Measurements from ENCODE around the gene ELMO3. TPM values are rescaled to one million over a fixed set of nuclear protein-coding genes. Genes with fewer than 3 reads are reported as not detected.

The ELMO3 gene
- total RNA-seq, 2 donors from 2014 or later, result 3.6 to 13.9 TPM

- Mint-ChIP-seq H3K36me3 (no peaks in the 10 kb centered on the region), H3K4me3 (peak overlapping the region; percentile 85), H3K27me3 (peaks cover 33 to 38% of the 10 kb centered on the region in 2 donors), H3K9me3 (no peaks in the 10 kb centered on the region), H3K27ac (peak overlapping the region; percentile 55 to 89), H3K4me1 (ENCODE audit: low read depth in 2 of 2) (peaks cover 32 to 44% of the 10 kb centered on the region in 2 donors)
- no peak for ATAC-seq
- no peak for DNase-seq (ENCODE audit: low spot score)
Measured at GRCh38 chr16:67169642-67170167, 29.2 kb upstream of the ELMO3 start.

GRCh38 chr16:67170168-67170948, 28.6 kb upstream of the ELMO3 start, which contains the start of gene NOL3:
TSS of gene NOL3 (plus strand) at chr16:67170538.
- peak; percentile 54 to 80 for ATAC-seq
- no peaks in the 10 kb centered on the region for H3K9me3 Mint-ChIP-seq
- DNase-seq (ENCODE audit: low spot score), result peak; percentile 84
- no peaks in the 10 kb centered on the region for H3K36me3 Mint-ChIP-seq
- peak within 1 kb of the TSS; percentile 85 for H3K4me3 Mint-ChIP-seq
- peaks cover 28 to 38% of the 10 kb centered on the region in 2 donors for H3K27me3 Mint-ChIP-seq
- peak within 1 kb of the TSS; percentile 69 to 89 for H3K27ac Mint-ChIP-seq
- H3K4me1 Mint-ChIP-seq (ENCODE audit: low read depth in 2 of 2), result peaks cover 32 to 41% of the 10 kb centered on the region in 2 donors

- Mint-ChIP-seq H3K36me3 (no peaks in the 10 kb centered on the region), H3K27ac (peak overlapping the region; percentile 37 to 69), H3K9me3 (no peaks in the 10 kb centered on the region), H3K27me3 (peaks cover 28 to 38% of the 10 kb centered on the region in 2 donors), H3K4me1 (ENCODE audit: low read depth in 2 of 2) (peaks cover 32 to 40% of the 10 kb centered on the region in 2 donors), H3K4me3 (peak overlapping the region; percentile 85)
- ATAC-seq (no peak), DNase-seq (ENCODE audit: low spot score) (no peak)
Measured at GRCh38 chr16:67170949-67171649, 27.8 kb upstream of the ELMO3 start.

- H3K9me3 Mint-ChIP-seq, result no peaks in the 10 kb centered on the region
- H3K27me3 Mint-ChIP-seq, result peaks cover 31 to 32% of the 10 kb centered on the region in 2 donors
- peak overlapping the region; percentile 85 for H3K4me3 Mint-ChIP-seq
- ATAC-seq (no peak), DNase-seq (ENCODE audit: low spot score) (no peak)
- peaks cover 41 to 45% of the 10 kb centered on the region in 2 donors for H3K4me1 Mint-ChIP-seq (ENCODE audit: low read depth in 2 of 2)
- no peaks in the 10 kb centered on the region for H3K36me3 Mint-ChIP-seq
- peak overlapping the region; percentile 57 to 81 for H3K27ac Mint-ChIP-seq
Measured at GRCh38 chr16:67173323-67173722, 25.6 kb upstream of the ELMO3 start.

GRCh38 chr16:67173808-67174705, 24.9 kb upstream of the ELMO3 start:
- peaks cover 28 to 29% of the 10 kb centered on the region in 2 donors for H3K27me3 Mint-ChIP-seq
- H3K4me3 Mint-ChIP-seq, result peak overlapping the region; percentile 85
- no peaks in the 10 kb centered on the region for H3K9me3 Mint-ChIP-seq
- peak; percentile 88 for DNase-seq (ENCODE audit: low spot score)
- H3K27ac Mint-ChIP-seq, result peak overlapping the region; percentile 57 to 81
- ATAC-seq, result peak; percentile 83 to 84
- no peaks in the 10 kb centered on the region for H3K36me3 Mint-ChIP-seq
- peaks cover 47 to 51% of the 10 kb centered on the region in 2 donors for H3K4me1 Mint-ChIP-seq (ENCODE audit: low read depth in 2 of 2)

- Mint-ChIP-seq H3K9me3 (no peaks in the 10 kb centered on the region), H3K36me3 (no peaks in the 10 kb centered on the region), H3K27ac (no peak overlapping the region), H3K27me3 (peaks cover 27 to 29% of the 10 kb centered on the region in 2 donors), H3K4me3 (no peak overlapping the region), H3K4me1 (ENCODE audit: low read depth in 2 of 2) (peaks cover 47 to 49% of the 10 kb centered on the region in 2 donors)
- no peak for ATAC-seq
- no peak for DNase-seq (ENCODE audit: low spot score)
Measured at GRCh38 chr16:67174706-67175231, 24.2 kb upstream of the ELMO3 start.

GRCh38 chr16:67176662-67177061, 22.3 kb upstream of the ELMO3 start:
- no peak for DNase-seq (ENCODE audit: low spot score)
- H3K4me3 Mint-ChIP-seq, result no peak overlapping the region
- H3K36me3 Mint-ChIP-seq, result no peaks in the 10 kb centered on the region
- H3K4me1 Mint-ChIP-seq (ENCODE audit: low read depth in 2 of 2), result peaks cover 32 to 34% of the 10 kb centered on the region in 2 donors
- peaks cover 12 to 18% of the 10 kb centered on the region in 2 donors for H3K27me3 Mint-ChIP-seq
- H3K27ac Mint-ChIP-seq, result no peak overlapping the region
- no peak for ATAC-seq
- no peaks in the 10 kb centered on the region for H3K9me3 Mint-ChIP-seq

- Mint-ChIP-seq H3K36me3 (no peaks in the 10 kb centered on the region), H3K4me1 (ENCODE audit: low read depth in 2 of 2) (peaks cover 25 to 30% of the 10 kb centered on the region in 2 donors), H3K9me3 (no peaks in the 10 kb centered on the region), H3K27me3 (peaks cover 7 to 14% of the 10 kb centered on the region in 2 donors), H3K27ac (no peak overlapping the region), H3K4me3 (peak overlapping the region; percentile 44)
- DNase-seq (ENCODE audit: low spot score), result no peak
- ATAC-seq, result peak; percentile 39 to 43
Measured at GRCh38 chr16:67177743-67178699, 20.9 kb upstream of the ELMO3 start.

- DNase-seq (ENCODE audit: low spot score) (no peak), ATAC-seq (no peak)
- Mint-ChIP-seq H3K4me3 (no peak overlapping the region), H3K4me1 (ENCODE audit: low read depth in 2 of 2) (peaks cover 15 to 19% of the 10 kb centered on the region in 2 donors), H3K36me3 (no peaks in the 10 kb centered on the region), H3K9me3 (no peaks in the 10 kb centered on the region), H3K27me3 (peaks cover 7 to 9% of the 10 kb centered on the region in 2 donors), H3K27ac (no peak overlapping the region)
Measured at GRCh38 chr16:67179421-67180080, 19.4 kb upstream of the ELMO3 start.

GRCh38 chr16:67180166-67180565, 18.8 kb upstream of the ELMO3 start:
- no peak for ATAC-seq
- DNase-seq (ENCODE audit: low spot score), result no peak
- H3K4me1 Mint-ChIP-seq (ENCODE audit: low read depth in 2 of 2), result peaks cover 17 to 21% of the 10 kb centered on the region in 2 donors
- no peaks in the 10 kb centered on the region for H3K36me3 Mint-ChIP-seq
- no peak overlapping the region for H3K4me3 Mint-ChIP-seq
- no peak overlapping the region for H3K27ac Mint-ChIP-seq
- no peaks in the 10 kb centered on the region for H3K9me3 Mint-ChIP-seq
- H3K27me3 Mint-ChIP-seq, result peaks cover 7 to 9% of the 10 kb centered on the region in 2 donors

- peaks cover 7 to 14% of the 10 kb centered on the region in 2 donors for H3K27me3 Mint-ChIP-seq
- H3K4me1 Mint-ChIP-seq (ENCODE audit: low read depth in 2 of 2), result peaks cover 23 to 24% of the 10 kb centered on the region in 2 donors
- DNase-seq (ENCODE audit: low spot score), result no peak
- H3K27ac Mint-ChIP-seq, result no peak overlapping the region
- H3K4me3 Mint-ChIP-seq, result no peak overlapping the region
- no peaks in the 10 kb centered on the region for H3K9me3 Mint-ChIP-seq
- no peak for ATAC-seq
- H3K36me3 Mint-ChIP-seq, result no peaks in the 10 kb centered on the region
Measured at GRCh38 chr16:67181346-67181745, 17.6 kb upstream of the ELMO3 start.

GRCh38 chr16:67182288-67182687, 16.6 kb upstream of the ELMO3 start:
- no peak overlapping the region for H3K4me3 Mint-ChIP-seq
- no peak overlapping the region for H3K27ac Mint-ChIP-seq
- ATAC-seq (no peak), DNase-seq (ENCODE audit: low spot score) (no peak)
- H3K9me3 Mint-ChIP-seq, result no peaks in the 10 kb centered on the region
- H3K36me3 Mint-ChIP-seq, result no peaks in the 10 kb centered on the region
- H3K4me1 Mint-ChIP-seq (ENCODE audit: low read depth in 2 of 2), result peaks cover 20% of the 10 kb centered on the region in 2 donors
- H3K27me3 Mint-ChIP-seq, result peaks cover 5 to 10% of the 10 kb centered on the region in 2 donors
